ENCODE measurements around the gene SMC6. TPM values are rescaled to one million over a fixed set of nuclear protein-coding genes. Genes with fewer than 3 reads are reported as not detected.

The SMC6 gene
- total RNA-seq, 1 donor from 2014 or later, result 21.4 TPM

GRCh38 chr2:17672583-17673317 lies 80.9 kb downstream of the SMC6 start:
- H3K4me3 ChIP-seq (ENCODE audit: low read depth, low read length), result no peak overlapping the region
- DNase-seq (ENCODE audit: low read depth), result no peak
- no peak for TF ChIP-seq CTCF (conservative IDR thresholded peaks at IDR 0.05; ENCODE audit: low read depth, low read length)

DNA sequence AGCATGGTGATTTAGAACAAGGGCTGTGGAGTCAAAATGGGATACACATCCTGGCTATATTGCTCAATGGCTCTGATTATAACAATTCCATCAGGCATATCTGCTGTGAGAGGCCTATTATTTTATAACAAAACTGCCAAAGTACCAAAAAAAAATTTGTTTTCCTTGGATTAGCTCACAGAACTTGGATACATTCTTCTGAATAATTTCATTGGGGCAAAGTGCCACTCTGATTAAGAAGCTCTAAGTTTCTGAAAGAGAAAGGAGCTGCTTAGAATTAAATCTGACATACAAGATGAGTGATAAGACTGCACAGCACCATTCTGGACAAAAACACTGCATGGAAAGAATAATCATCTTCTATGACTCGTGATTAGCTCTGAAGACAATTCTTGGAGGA lies 85.7 kb downstream of the SMC6 start:
- no peak for TF ChIP-seq CTCF (conservative IDR thresholded peaks at IDR 0.05; ENCODE audit: low read depth, low read length)
- H3K4me3 ChIP-seq (ENCODE audit: low read depth, low read length), result no peak overlapping the region
- no peak for DNase-seq (ENCODE audit: low read depth)

DNA sequence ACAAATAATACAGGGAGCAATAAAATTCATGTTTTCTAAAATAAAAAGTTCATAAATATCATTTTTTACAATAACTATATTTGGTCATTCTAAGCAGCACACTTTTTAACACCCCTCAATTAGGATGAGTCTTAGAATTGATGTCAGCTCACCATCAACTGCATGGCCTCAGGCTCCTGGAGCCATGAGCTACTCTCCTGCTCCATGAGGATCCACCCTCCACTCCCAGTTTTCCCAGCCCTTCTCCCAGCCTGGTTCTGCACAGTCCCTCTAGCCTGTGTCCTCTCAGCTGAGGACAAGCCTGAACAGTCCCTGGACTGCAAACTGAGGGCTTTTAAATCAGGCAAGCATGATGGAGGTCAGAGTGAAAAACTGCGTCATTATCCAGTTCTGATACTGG lies 89.1 kb downstream of the SMC6 start:
- no peak for DNase-seq (ENCODE audit: low read depth)
- TF ChIP-seq CTCF (conservative IDR thresholded peaks at IDR 0.05; ENCODE audit: low read depth, low read length), result no peak

GRCh38 chr2:17662723-17663122 lies 90.9 kb downstream of the SMC6 start:
- no peak for TF ChIP-seq CTCF (conservative IDR thresholded peaks at IDR 0.05; ENCODE audit: low read depth, low read length)
- no peak overlapping the region for H3K4me3 ChIP-seq (ENCODE audit: low read depth, low read length)
- DNase-seq (ENCODE audit: low read depth), result no peak

More for the DNA sequence above, 89.1 kb downstream of the SMC6 start:
- no peak overlapping the region for H3K4me3 ChIP-seq (ENCODE audit: low read depth, low read length)

- no peak for TF ChIP-seq CTCF (conservative IDR thresholded peaks at IDR 0.05; ENCODE audit: low read depth, low read length)
- H3K4me3 ChIP-seq (ENCODE audit: low read depth, low read length), result no peak overlapping the region
- no peak for DNase-seq (ENCODE audit: low read depth)
Observed at GRCh38 chr2:17661460-17661859, 92.2 kb downstream of the SMC6 start.

DNA sequence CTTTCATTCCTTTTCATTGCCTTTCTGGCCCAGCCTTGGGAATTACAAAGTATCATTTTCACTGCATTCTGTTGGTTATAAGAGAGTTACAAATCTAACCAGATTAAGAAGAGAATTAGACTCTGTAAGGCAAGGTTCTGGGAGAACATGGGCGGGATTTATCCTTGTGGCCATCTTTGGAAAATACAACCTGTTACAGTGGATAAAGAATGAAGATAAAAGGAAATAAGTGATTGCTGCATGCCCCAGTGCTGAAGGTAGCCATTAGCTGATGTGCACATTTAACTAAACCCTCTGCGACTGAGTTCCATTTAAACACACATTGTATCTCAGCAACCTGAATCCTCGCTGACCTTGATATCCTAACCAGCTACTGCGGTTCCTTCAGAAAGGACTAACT lies 93.4 kb downstream of the SMC6 start:
- no peak overlapping the region for H3K4me3 ChIP-seq (ENCODE audit: low read depth, low read length)
- DNase-seq (ENCODE audit: low read depth), result no peak
- TF ChIP-seq CTCF (conservative IDR thresholded peaks at IDR 0.05; ENCODE audit: low read depth, low read length), result no peak

GRCh38 chr2:17658251-17658843 lies 95.3 kb downstream of the SMC6 start:
- TF ChIP-seq CTCF (conservative IDR thresholded peaks at IDR 0.05; ENCODE audit: low read depth, low read length), result no peak
- H3K4me3 ChIP-seq (ENCODE audit: low read depth, low read length), result no peak overlapping the region
- no peak for DNase-seq (ENCODE audit: low read depth)
